Measurements from ENCODE around the gene STIM1. TPM values are rescaled to one million over a fixed set of nuclear protein-coding genes. Genes with fewer than 3 reads are reported as not detected.

STIM1 gene
- total and polyA plus RNA-seq, 10 of the 15 experiments (the other 5 are each of a cell fraction or from before 2014, with no cell fraction given): 8.6 to 57.7 (median 29.3) TPM

DNA sequence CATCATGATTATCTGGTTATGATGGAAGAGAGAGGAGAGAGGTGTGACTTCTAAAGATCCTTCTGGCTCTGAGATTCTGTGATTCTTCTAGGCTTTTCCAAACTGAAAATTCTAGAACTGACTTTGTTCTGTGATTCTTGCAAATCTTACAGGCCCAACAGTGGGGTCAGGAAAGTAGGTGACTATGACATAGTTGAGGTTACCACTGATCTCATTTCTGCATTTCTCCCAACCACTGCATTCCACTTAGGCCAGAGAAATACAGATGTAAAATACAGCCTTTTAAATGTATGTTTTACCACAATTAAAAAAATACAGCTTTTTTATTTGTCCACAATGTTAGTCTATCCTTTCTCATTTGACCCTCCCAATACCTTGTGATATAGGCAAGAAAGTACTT, 83.7 kb downstream of the STIM1 start:
- no peaks in the 10 kb centered on the region for H4K20me1 ChIP-seq (ENCODE audit: control insufficient read depth, insufficient read depth)
- H3K4me1 ChIP-seq (ENCODE audit: control insufficient read depth, insufficient read depth, low read length): peaks cover 18% of the 10 kb centered on the region
- ChIA-PET CTCF (interaction anchor here (0.7 to 3.1 kb wide), 7 partner anchors 10 to 134 kb away, joined by 3 to 16 read pairs (median 3); partner anchors contain the start of gene STIM1), RAD21 (ENCODE audit: unreplicated experiment) (interaction anchor here (0.5 to 1.6 kb wide), 3 partner anchors 15 to 84 kb away, joined by 3 to 4 read pairs (median 3); partner anchors contain the start of gene STIM1), POLR2A (no interaction called here), SMC1A (ENCODE audit: uncharacterized antibody, unreplicated experiment) (interaction anchor here (0.9 to 2.0 kb wide), 7 partner anchors 10 to 90 kb away, joined by 3 to 6 read pairs (median 5); partner anchors contain the start of gene STIM1)
- peaks cover 21% of the 10 kb centered on the region for H3K79me2 ChIP-seq (ENCODE audit: control insufficient read depth, insufficient read depth, low read length)
- DNase-seq (ENCODE audit: low read depth, low spot score): no peak
- TF ChIP-seq CREB1 (IDR thresholded peaks at IDR 0.05; ENCODE audit: low read depth) (peak; percentile 80), ATF7 (IDR thresholded peaks at IDR 0.05; ENCODE audit: low read depth) (peak; percentile 47; the same call in 1 of the 2 replicates), CREM (IDR thresholded peaks at IDR 0.05; ENCODE audit: low read depth) (peak; percentile 46; the same call in 1 of the 2 replicates), RUNX3 (IDR thresholded peaks at IDR 0.05; ENCODE audit: low read length) (peak; percentile 69), CBFB (IDR thresholded peaks at IDR 0.05; ENCODE audit: low read depth) (0 out of 2 replicates have a peak, but pooled peaks have one; percentile 14), SPI1 (IDR thresholded peaks at IDR 0.05; ENCODE audit: borderline replicate concordance, insufficient read depth, low read depth, low read length) (peak; percentile 65; the same call in 1 of the 2 replicates), FOS (IDR thresholded peaks at IDR 0.05; ENCODE audit: borderline replicate concordance, extremely low read depth, insufficient read length) (no peak)
- TF ChIP-seq, protein P1, sequence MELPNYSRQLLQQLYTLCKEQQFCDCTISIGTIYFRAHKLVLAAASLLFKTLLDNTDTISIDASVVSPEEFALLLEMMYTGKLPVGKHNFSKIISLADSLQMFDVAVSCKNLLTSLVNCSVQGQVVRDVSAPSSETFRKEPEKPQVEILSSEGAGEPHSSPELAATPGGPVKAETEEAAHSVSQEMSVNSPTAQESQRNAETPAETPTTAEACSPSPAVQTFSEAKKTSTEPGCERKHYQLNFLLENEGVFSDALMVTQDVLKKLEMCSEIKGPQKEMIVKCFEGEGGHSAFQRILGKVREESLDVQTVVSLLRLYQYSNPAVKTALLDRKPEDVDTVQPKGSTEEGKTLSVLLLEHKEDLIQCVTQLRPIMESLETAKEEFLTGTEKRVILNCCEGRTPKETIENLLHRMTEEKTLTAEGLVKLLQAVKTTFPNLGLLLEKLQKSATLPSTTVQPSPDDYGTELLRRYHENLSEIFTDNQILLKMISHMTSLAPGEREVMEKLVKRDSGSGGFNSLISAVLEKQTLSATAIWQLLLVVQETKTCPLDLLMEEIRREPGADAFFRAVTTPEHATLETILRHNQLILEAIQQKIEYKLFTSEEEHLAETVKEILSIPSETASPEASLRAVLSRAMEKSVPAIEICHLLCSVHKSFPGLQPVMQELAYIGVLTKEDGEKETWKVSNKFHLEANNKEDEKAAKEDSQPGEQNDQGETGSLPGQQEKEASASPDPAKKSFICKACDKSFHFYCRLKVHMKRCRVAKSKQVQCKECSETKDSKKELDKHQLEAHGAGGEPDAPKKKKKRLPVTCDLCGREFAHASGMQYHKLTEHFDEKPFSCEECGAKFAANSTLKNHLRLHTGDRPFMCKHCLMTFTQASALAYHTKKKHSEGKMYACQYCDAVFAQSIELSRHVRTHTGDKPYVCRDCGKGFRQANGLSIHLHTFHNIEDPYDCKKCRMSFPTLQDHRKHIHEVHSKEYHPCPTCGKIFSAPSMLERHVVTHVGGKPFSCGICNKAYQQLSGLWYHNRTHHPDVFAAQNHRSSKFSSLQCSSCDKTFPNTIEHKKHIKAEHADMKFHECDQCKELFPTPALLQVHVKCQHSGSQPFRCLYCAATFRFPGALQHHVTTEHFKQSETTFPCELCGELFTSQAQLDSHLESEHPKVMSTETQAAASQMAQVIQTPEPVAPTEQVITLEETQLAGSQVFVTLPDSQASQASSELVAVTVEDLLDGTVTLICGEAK (IDR thresholded peaks at IDR 0.05; ENCODE audit: borderline replicate concordance): no peak
- intact Hi-C loops (cut with micrococcal nuclease; ENCODE audit: unreplicated experiment): no loop called here
- no peaks in the 10 kb centered on the region for H3K9me3 ChIP-seq (replicated peaks; ENCODE audit: control insufficient read depth, insufficient read depth, low read length)
- H3K27ac ChIP-seq (ENCODE audit: control insufficient read depth, insufficient read depth): no peak overlapping the region
- H3K4me3 ChIP-seq: no peak overlapping the region
- H3K27me3 ChIP-seq (replicated peaks in 1 of 2; ENCODE audit: control insufficient read depth in 2 of 2, insufficient read depth in 2 of 2, low read length in 1 of 2): no peaks in the 10 kb centered on the region
- H3K4me2 ChIP-seq (ENCODE audit: control insufficient read depth, insufficient read depth): no peak overlapping the region
- no TSS peak for BruUV-seq (replicated peaks)
- H3K36me3 ChIP-seq (ENCODE audit: control insufficient read depth in 2 of 2, insufficient read depth in 2 of 2, low read length in 1 of 2): peaks cover 0 to 2% of the 10 kb centered on the region in 2 experiments; a peak in 2 of 4 replicates
- in situ Hi-C loops (cut with MboI): no loop called here
- no peak overlapping the region for H3K9ac ChIP-seq (ENCODE audit: control insufficient read depth, insufficient read depth, low read length)
- no peak for FAIRE-seq
- no peak overlapping the region for H2AFZ ChIP-seq (ENCODE audit: control insufficient read depth, low read depth, low read length)
- ATAC-seq: peak; percentile 75

Measured in GM12878 (cell line).